K562 (cell line): Measurements from ENCODE around the gene ASB10. TPM values are rescaled to one million over a fixed set of nuclear protein-coding genes. Genes with fewer than 3 reads are reported as not detected.

Source experiments
- ATAC-seq: fragments of 200-7000 bp; cut with Tn5 transposase; 3 replicates; pipeline ENCODE4 v1.9.1; 2020; ENCODE audit warnings: moderate library complexity
- BruUV-seq: library from RNA; stranded (reverse); fragments of 400-500 nt; replicated peaks from 2 replicates; lab custom pipeline; 2021; lab: Mats Ljungman, UMichigan
- CTCF ChIA-PET: fragments of 300-600 bp; formaldehyde crosslinking; extraction: SDS; loops from one replicate; lab custom pipeline; 2021; ENCODE audit warnings: low intra/inter-chr PET ratio; lab: Yijun Ruan, JAX
- POLR2A ChIA-PET: fragments of 300-600, 350-650 bp; sonication (Branson Sonifier 250); formaldehyde crosslinking; extraction: SDS; loops from one replicate; lab custom pipeline; 2021; ENCODE audit warnings: antibody characterized with exemption, inconsistent platforms; lab: Yijun Ruan, JAX
- DNase-seq, 4 experiments: peaks; one replicate each; pipeline versions ENCODE4 v3.0.0 to v3.0.0-alpha.2; 2011 to 2018; ENCODE audit warnings: low spot score in 3 of 4, mixed read lengths in 3 of 4; ENCODE audit errors: extremely low read depth in 1 of 4
- FAIRE-seq: peaks from 2 replicates; lab custom pipeline; 2011; peaks lifted over from hg19 to GRCh38; lab: Jason Lieb, UNC
- H2AFZ ChIP-seq: 2 replicates; pipeline ENCODE4 v1.6.0; 2011; ENCODE audit warnings: low read depth, low read length, control low read depth, inconsistent platforms
- H3K27ac ChIP-seq: fragments of 200-600 bp; 3 replicates; pipeline ENCODE4 v1.8.0; 2011; ENCODE audit warnings: low read depth, mild to moderate bottlenecking, control low read depth, inconsistent platforms, low read length, moderate library complexity, mixed read lengths; ENCODE audit errors: extremely low read depth
- H3K27me3 ChIP-seq, 2 experiments: fragments of 300-600 bp in 1 of 2; 2 replicates in 1 of 2; 3 replicates in 1 of 2; pipeline versions ENCODE4 v1.6.0 to v1.8.0; 2011; ENCODE audit warnings: inconsistent platforms in 2 of 2, low read length in 2 of 2, mild to moderate bottlenecking in 1 of 2, mixed read lengths in 1 of 2, moderate library complexity in 1 of 2; ENCODE audit not compliant: control insufficient read depth in 2 of 2, insufficient read depth in 2 of 2
- H3K36me3 ChIP-seq: fragments of 300-600 bp; 3 replicates; pipeline ENCODE4 v1.8.0; 2011; ENCODE audit warnings: mild to moderate bottlenecking, low read length, inconsistent platforms; ENCODE audit not compliant: control insufficient read depth, insufficient read depth
- H3K4me1 ChIP-seq, 2 experiments: fragments of 200-600 bp in 1 of 2; replicated peaks in 1 of 2; 2 replicates in 1 of 2; 3 replicates in 1 of 2; pipeline versions ENCODE4 v1.5.1 to v1.8.0; 2011; ENCODE audit warnings: inconsistent platforms in 2 of 2, low read length in 2 of 2, mild to moderate bottlenecking in 1 of 2, mixed read lengths in 1 of 2, moderate library complexity in 1 of 2; ENCODE audit not compliant: control insufficient read depth in 2 of 2, insufficient read depth in 2 of 2
- H3K4me2 ChIP-seq: 2 replicates; pipeline ENCODE4 v1.6.1; 2011; ENCODE audit warnings: low read length, control low read depth, inconsistent platforms, mixed read lengths; ENCODE audit not compliant: insufficient read depth
- H3K4me3 ChIP-seq: fragments of 200-600 bp; sonication (generic), shearing (Covaris generic); 2 replicates; pipeline ENCODE4 v1.5.1; 2016; ENCODE audit warnings: control low read depth, inconsistent platforms
- H3K79me2 ChIP-seq: fragments of 200-600 bp; 3 replicates; pipeline ENCODE4 v1.8.0; 2011; ENCODE audit warnings: low read length, inconsistent platforms; ENCODE audit not compliant: control insufficient read depth, insufficient read depth
- H3K9ac ChIP-seq, 2 experiments: 2 replicates each; pipeline versions ENCODE4 v1.6.0 to v1.6.1; 2011; ENCODE audit warnings: low read depth in 2 of 2, low read length in 2 of 2, control low read depth in 1 of 2, inconsistent platforms in 1 of 2, mild to moderate bottlenecking in 1 of 2, mixed read lengths in 1 of 2; ENCODE audit not compliant: insufficient read depth in 1 of 2
- H3K9me1 ChIP-seq: one replicate; pipeline ENCODE4 v1.6.0; 2011; ENCODE audit warnings: inconsistent platforms, mild to moderate bottlenecking, low read length, moderate library complexity; ENCODE audit not compliant: control insufficient read depth, insufficient read depth
- H3K9me3 ChIP-seq: replicated peaks from 2 replicates; pipeline ENCODE4 v1.5.1; 2011; ENCODE audit warnings: low read depth, low read length, inconsistent platforms; ENCODE audit not compliant: control insufficient read depth, insufficient read depth
- H4K20me1 ChIP-seq: replicated peaks from 2 replicates; pipeline ENCODE4 v1.6.1; 2011; ENCODE audit warnings: low read length, inconsistent platforms, mixed read lengths; ENCODE audit not compliant: control insufficient read depth, insufficient read depth
- BCOR ChIP-seq: fragments of 450-650 bp; IDR thresholded peaks from 2 replicates; pipeline ENCODE4 v1.6.1; 2016
- HIVEP1 ChIP-seq: fragments of 250-450 bp; sonication (Bioruptor Pico); IDR thresholded peaks from 2 replicates; pipeline ENCODE4 v1.4.0; 2020; ENCODE audit warnings: mild to moderate bottlenecking
- LEF1 ChIP-seq: fragments of 450-650 bp; IDR thresholded peaks from 2 replicates; pipeline ENCODE4 v1.6.1; 2016; ENCODE audit warnings: mild to moderate bottlenecking
- NELFE ChIP-seq: IDR thresholded peaks from 2 replicates; pipeline ENCODE4 v1.6.1; 2011; ENCODE audit warnings: mild to moderate bottlenecking; ENCODE audit not compliant: insufficient read depth, insufficient read length
- NRF1 ChIP-seq, 2 experiments: fragments of 450-650 bp; IDR thresholded peaks in 1 of 2; conservative IDR thresholded peaks in 1 of 2; 2 replicates each; pipeline ENCODE4 v1.6.1; 2014; ENCODE audit warnings: mild to moderate bottlenecking in 2 of 2
- RFX1 ChIP-seq: fragments of 450-650 bp; IDR thresholded peaks from 2 replicates; pipeline ENCODE4 v1.6.1; 2016; ENCODE audit warnings: mild to moderate bottlenecking, moderate library complexity
- SPI1 ChIP-seq: IDR thresholded peaks from 2 replicates; pipeline ENCODE4 v1.6.1; 2011; ENCODE audit warnings: low read depth, low read length, control low read depth, borderline replicate concordance
- TAF1 ChIP-seq: IDR thresholded peaks from 2 replicates; pipeline ENCODE4 v1.6.1; 2011; ENCODE audit warnings: mild to moderate bottlenecking, low read length, moderate library complexity; ENCODE audit not compliant: insufficient read depth, control insufficient read depth, severe bottlenecking; ENCODE audit errors: extremely low read depth
- ZBTB8A ChIP-seq: fragments of 450-650 bp; IDR thresholded peaks from 2 replicates; pipeline ENCODE4 v1.6.1; 2018; ENCODE audit warnings: mild to moderate bottlenecking, moderate library complexity; ENCODE audit not compliant: partially characterized antibody
- ZNF12 ChIP-seq: sonication (generic); formaldehyde crosslinking; IDR thresholded peaks from 2 replicates; pipeline ENCODE4 v1.4.0; 2020; ENCODE audit warnings: mild to moderate bottlenecking, missing genetic modification reagents
- ZNF780A ChIP-seq: fragments of 250-450 bp; sonication (Bioruptor Pico); IDR thresholded peaks from 2 replicates; pipeline ENCODE4 v1.5.0; 2021; ENCODE audit warnings: mild to moderate bottlenecking
- WGBS: fragments of 100-300 bp; shearing (Covaris generic); methylation state at CpG from one replicate; pipeline ENCODE4 v1.1.6; 2016; ENCODE audit warnings: low coverage, mixed read lengths; ENCODE audit not compliant: insufficient coverage; ENCODE audit errors: missing lambda C conversion rate; 5-methylcytosine and 5-hydroxymethylcytosine counted together
- in situ Hi-C: fragments of 300-500 bp; cut with MboI; formaldehyde crosslinking; loops from 4 replicates; pipeline ENCODE4 v1.15.0; 2018; ENCODE audit warnings: inconsistent platforms, mixed read lengths
- intact Hi-C: fragments of 100-400 bp; cut with micrococcal nuclease; formaldehyde crosslinking; loops from 2 replicates; pipeline ENCODE4 v1.14.2; 2022
- polyA plus RNA-seq, 8 experiments: library from polyadenylated mRNA; depleted of rRNA in 4 of 8; stranded (reverse) in 5 of 8; unstranded in 3 of 8; fragments of >200 nt; fragmentation: Nextera tagmentation in 2 of 8; fragmentation: Illumina TruSeq in 1 of 8; extraction: Ambion mirVana in 2 of 8; extraction: Trizol in 1 of 8; gene quantifications; 2 replicates each; pipeline versions ENCODE4 v1.2.1 to v1.2.3, GENCODE V29; 2011 to 2014; ENCODE audit warnings: inconsistent platforms in 1 of 8, missing spikeins in 1 of 8
- total RNA-seq, 7 experiments: library from RNA; depleted of rRNA in 6 of 7; stranded (reverse); fragments of >200 nt in 6 of 7; fragmentation: Illumina TruSeq in 2 of 7; extraction: Trizol in 2 of 7; gene quantifications; 2 replicates each; pipeline versions ENCODE4 v1.2.1 to v1.2.3, GENCODE V29; 2011 to 2021; ENCODE audit warnings: low replicate concordance in 1 of 7
- TF ChIP-seq, protein P1 (sequence below): fragments of 450-650 bp; IDR thresholded peaks from 2 replicates; pipeline ENCODE4 v1.6.1; 2016; ENCODE audit warnings: antibody characterized with exemption

Gene ASB10
- total and polyA plus RNA-seq, 9 of the 15 experiments (the other 6 are each of a cell fraction or from before 2014, with no cell fraction given), result not detected

DNA sequence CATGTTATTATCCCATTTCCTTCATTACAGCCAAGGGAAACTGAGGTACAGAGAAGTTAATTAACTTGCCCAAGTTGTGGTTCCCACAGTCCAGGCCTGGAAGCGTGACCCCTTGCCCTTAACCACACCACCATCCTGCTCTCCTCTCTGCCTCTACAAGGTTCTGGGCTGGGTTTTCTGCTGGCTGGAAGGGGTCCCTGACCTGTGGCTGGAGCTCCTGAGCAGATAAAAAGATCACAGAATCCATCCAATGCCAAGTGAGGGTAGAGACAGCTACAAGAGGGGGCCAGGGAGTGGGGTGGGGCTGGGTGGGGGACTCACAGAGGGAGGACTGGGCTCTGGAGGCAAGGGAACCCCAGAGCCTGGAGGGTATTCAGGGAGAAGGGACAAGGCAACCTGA lies 9.7 kb downstream of the ASB10 start:
- Histone ChIP-seq H3K9me3 (no peaks in the 10 kb centered on the region; the same call in 1 of the 2 replicates), H3K36me3 (no peaks in the 10 kb centered on the region), H3K4me1 (peaks cover 0 to 25% of the 10 kb centered on the region in 2 experiments; a peak in 2 of 5 replicates), H3K9ac (no peak overlapping the region), H3K27me3 (peaks cover 47 to 75% of the 10 kb centered on the region in 2 experiments), H3K4me3 (no peak overlapping the region), H4K20me1 (peaks cover 16% of the 10 kb centered on the region; the same call in 1 of the 2 replicates), H2AFZ (no peak overlapping the region), H3K4me2 (no peak overlapping the region), H3K9me1 (peaks cover 3% of the 10 kb centered on the region), H3K27ac (no peak overlapping the region), H3K79me2 (no peaks in the 10 kb centered on the region)
- ATAC-seq (no peak), FAIRE-seq (no peak), DNase-seq (no peak)
- ChIA-PET CTCF (no interaction called here), POLR2A (interaction anchor here (0.6 to 1.4 kb wide), 2 partner anchors 12 to 14 kb away, joined by 3 read pairs; no protein-coding TSS in a partner anchor)
- 0% methylated on average over 1 of the region's 1 CpG for WGBS
- intact Hi-C loops (loop anchor here (10.0 kb wide), 2 partner anchors 163 to 213 kb away; no protein-coding TSS in a partner anchor), in situ Hi-C loops (no loop called here)
- no TSS peak for BruUV-seq
- no peak for TF ChIP-seq NRF1 (conservative IDR thresholded peaks at IDR 0.05 in 1 of 2, IDR thresholded peaks at IDR 0.05 in 1 of 2)
- TF ChIP-seq ZNF780A (CRISPR knock-in tag), result no peak
- no peak for TF ChIP-seq RFX1
- no peak for TF ChIP-seq LEF1
- TF ChIP-seq NELFE, result no peak
- no peak for TF ChIP-seq SPI1
- no peak for TF ChIP-seq HIVEP1 (CRISPR knock-in tag)
- TF ChIP-seq ZBTB8A, result no peak
- no peak for TF ChIP-seq ZNF12 (CRISPR knock-in tag)
- TF ChIP-seq, protein P1, sequence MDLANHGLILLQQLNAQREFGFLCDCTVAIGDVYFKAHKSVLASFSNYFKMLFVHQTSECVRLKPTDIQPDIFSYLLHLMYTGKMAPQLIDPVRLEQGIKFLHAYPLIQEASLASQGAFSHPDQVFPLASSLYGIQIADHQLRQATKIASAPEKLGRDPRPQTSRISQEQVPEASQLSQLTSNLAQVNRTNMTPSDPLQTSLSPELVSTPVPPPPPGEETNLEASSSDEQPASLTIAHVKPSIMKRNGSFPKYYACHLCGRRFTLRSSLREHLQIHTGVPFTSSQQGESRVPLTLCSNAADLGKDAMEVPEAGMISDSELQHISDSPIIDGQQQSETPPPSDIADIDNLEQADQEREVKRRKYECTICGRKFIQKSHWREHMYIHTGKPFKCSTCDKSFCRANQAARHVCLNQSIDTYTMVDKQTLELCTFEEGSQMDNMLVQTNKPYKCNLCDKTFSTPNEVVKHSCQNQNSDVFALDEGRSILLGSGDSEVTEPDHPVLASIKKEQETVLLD, result no peak
- no peak for TF ChIP-seq TAF1
- no peak for TF ChIP-seq BCOR
